ENCODE data around the gene P2RY1.
"Not testable (repeated sequence)": the region's sequence is repeated elsewhere in the genome, so short reads cannot be mapped to it uniquely, and the experiment has no call there.

- not testable (repeated sequence) for TF ChIP-seq CTCF (conservative IDR thresholded peaks at IDR 0.05; ENCODE audit: low read depth in 2 of 2); POLR2AphosphoS5 (IDR thresholded peaks at IDR 0.05; ENCODE audit: low read depth); EZH2 (IDR thresholded peaks at IDR 0.05; ENCODE audit: low read depth, unreplicated experiment); EZH2phosphoT487 (IDR thresholded peaks at IDR 0.05; ENCODE audit: unreplicated experiment); ETS1 (IDR thresholded peaks at IDR 0.05); NANOG (IDR thresholded peaks at IDR 0.05; ENCODE audit: borderline replicate concordance); CREB1 (CRISPR knock-in tag; IDR thresholded peaks at IDR 0.05; ENCODE audit: low read depth); REST (IDR thresholded peaks at IDR 0.05; ENCODE audit: unreplicated experiment); JUNB (IDR thresholded peaks at IDR 0.05; ENCODE audit: unreplicated experiment); ZNF331 (CRISPR knock-in tag; IDR thresholded peaks at IDR 0.05; ENCODE audit: low read depth); ZNF114 (CRISPR knock-in tag; IDR thresholded peaks at IDR 0.05); STAT1 (IDR thresholded peaks at IDR 0.05; ENCODE audit: unreplicated experiment)
Observed at GRCh38 chr3:152846572-152847202, 11.8 kb downstream of the P2RY1 start.

Data from GM23338 (cell line).